Inflammatory macrophage (primary cell): Measurements from ENCODE around the gene PPT1.

ENCODE experiments used
- DNase-seq, 2 donors: peaks; one replicate each; pipeline ENCODE4 v3.0.0-alpha.2; 2020 to 2022
- total RNA-seq, 18 experiments: gene quantifications; one replicate each; lab custom pipeline; 2026; ENCODE audit warnings: mixed read lengths in 6 of 18, inconsistent platforms in 2 of 18; lab: John Stamatoyannopoulos, UW

Gene PPT1
- total RNA-seq: 728 to 1,676 (median 1,317) reads per million in 18 experiments

- peak; percentile 62 to 83 for DNase-seq
Measured at GRCh38 chr1:40096977-40097782, at the start of gene PPT1. TSS of gene PPT1 (minus strand) at chr1:40097252. CDS start at chr1:40097238, 14 bp downstream.

GRCh38 chr1:40143891-40144575 lies 47.0 kb upstream of the PPT1 start:
- peak; percentile 80 for DNase-seq

GRCh38 chr1:40141878-40142535 lies 45.0 kb upstream of the PPT1 start:
- no peak for DNase-seq

GRCh38 chr1:40140211-40140973 lies 43.3 kb upstream of the PPT1 start:
- peak in 1 of 2 donors; percentile 26 for DNase-seq

- DNase-seq: no peak
Measured at GRCh38 chr1:40133839-40134238, 36.8 kb upstream of the PPT1 start.

GRCh38 chr1:40133312-40133665 lies 36.2 kb upstream of the PPT1 start:
- no peak for DNase-seq

GRCh38 chr1:40132383-40133311 lies 35.6 kb upstream of the PPT1 start:
- no peak for DNase-seq

GRCh38 chr1:40130892-40131291 lies 33.8 kb upstream of the PPT1 start:
- peak; percentile 38 to 43 for DNase-seq

GRCh38 chr1:40122855-40123254 lies 25.8 kb upstream of the PPT1 start:
- no peak for DNase-seq

GRCh38 chr1:40120128-40120527 lies 23.1 kb upstream of the PPT1 start:
- no peak for DNase-seq

GRCh38 chr1:40114400-40114799 lies 17.3 kb upstream of the PPT1 start:
- DNase-seq: no peak

GRCh38 chr1:40110389-40110788 lies 13.3 kb upstream of the PPT1 start:
- DNase-seq: no peak

- DNase-seq: no peak
Measured at GRCh38 chr1:40107290-40107959, 10.4 kb upstream of the PPT1 start.

GRCh38 chr1:40105028-40105427 lies 8.0 kb upstream of the PPT1 start:
- DNase-seq: no peak

- DNase-seq: no peak
Measured at GRCh38 chr1:40102896-40103295, 5.8 kb upstream of the PPT1 start.

GRCh38 chr1:40102038-40102437 lies 5.0 kb upstream of the PPT1 start:
- DNase-seq: no peak

GRCh38 chr1:40096646-40096976 lies 441 bp downstream of the PPT1 start:
- peak in 1 of 2 donors; percentile 17 for DNase-seq

GRCh38 chr1:40095806-40096205 lies 1.2 kb downstream of the PPT1 start:
- peak; percentile 55 to 69 for DNase-seq

- peak; percentile 78 for DNase-seq
Measured at GRCh38 chr1:40094466-40095110, 2.5 kb downstream of the PPT1 start.
